Coronary artery (tissue), 2 donors: Measurements from ENCODE around the gene CRYGB.
A peak's percentile ranks its signal among the peaks of the same experiment; 100 is the strongest.

Experiments
- DNase-seq: peaks from one replicate; pipeline ENCODE4 v3.0.0-alpha.2; 2017; ENCODE audit warnings: low spot score
- H3K27ac ChIP-seq, 2 donors: fragments of 200-600 bp; sonication (generic); one replicate each; pipeline ENCODE4 v1.5.1; 2016 to 2019
- H3K4me3 ChIP-seq: fragments of 200-600 bp; sonication (generic); 2 replicates; pipeline ENCODE4 v1.5.1; 2016; ENCODE audit warnings: mild to moderate bottlenecking, moderate library complexity
- CTCF ChIP-seq: fragments of 200-600 bp; sonication (generic); IDR thresholded peaks from one replicate; pipeline ENCODE4 v1.5.1; 2019; ENCODE audit warnings: antibody characterized with exemption

The CRYGB gene

GRCh38 chr2:208186465-208186864 lies 40.5 kb upstream of the CRYGB start:
- no peak for TF ChIP-seq CTCF
- H3K4me3 ChIP-seq, result no peak overlapping the region

GRCh38 chr2:208183972-208184705 lies 38.2 kb upstream of the CRYGB start:
- no peak for TF ChIP-seq CTCF
- DNase-seq, result no peak
- peak overlapping the region; percentile 44 for H3K4me3 ChIP-seq
- H3K27ac ChIP-seq, result no peak overlapping the region

More at GRCh38 chr2:208186465-208186864, 40.5 kb upstream of the CRYGB start:
- no peak for DNase-seq
- H3K27ac ChIP-seq, result no peak overlapping the region

GRCh38 chr2:208183526-208183925 lies 37.6 kb upstream of the CRYGB start:
- H3K4me3 ChIP-seq, result peak overlapping the region; percentile 44
- no peak overlapping the region for H3K27ac ChIP-seq
- no peak for DNase-seq
- no peak for TF ChIP-seq CTCF

- no peak for TF ChIP-seq CTCF
- DNase-seq, result no peak
- H3K27ac ChIP-seq, result no peak overlapping the region
- no peak overlapping the region for H3K4me3 ChIP-seq
Measured at GRCh38 chr2:208182835-208183234, 36.9 kb upstream of the CRYGB start.

- H3K4me3 ChIP-seq, result no peak overlapping the region
- no peak for TF ChIP-seq CTCF
- DNase-seq, result no peak
- no peak overlapping the region for H3K27ac ChIP-seq
Measured at GRCh38 chr2:208179028-208179609, 33.2 kb upstream of the CRYGB start.

- no peak for DNase-seq
- no peak overlapping the region for H3K27ac ChIP-seq
- TF ChIP-seq CTCF, result no peak
- H3K4me3 ChIP-seq, result no peak overlapping the region
Measured at GRCh38 chr2:208175840-208176153, 29.8 kb upstream of the CRYGB start.

- H3K27ac ChIP-seq, result no peak overlapping the region
- no peak for DNase-seq
- TF ChIP-seq CTCF, result peak; percentile 83
- H3K4me3 ChIP-seq, result no peak overlapping the region
Measured at GRCh38 chr2:208175069-208175839, 29.3 kb upstream of the CRYGB start.
